Activated CD4-positive, CD25-positive, alpha-beta regulatory T cell treated with anti-CD3 and anti-CD28 coated beads, Interleukin-2, amount 50 U/mL, for 72 hours (primary cell): Measurements from ENCODE around the gene KLHL40.
A peak's percentile ranks its signal among the peaks of the same experiment; 100 is the strongest.

Experiments used
- DNase-seq: peaks from one replicate; pipeline ENCODE4 v3.0.0; 2021

KLHL40 gene

DNA sequence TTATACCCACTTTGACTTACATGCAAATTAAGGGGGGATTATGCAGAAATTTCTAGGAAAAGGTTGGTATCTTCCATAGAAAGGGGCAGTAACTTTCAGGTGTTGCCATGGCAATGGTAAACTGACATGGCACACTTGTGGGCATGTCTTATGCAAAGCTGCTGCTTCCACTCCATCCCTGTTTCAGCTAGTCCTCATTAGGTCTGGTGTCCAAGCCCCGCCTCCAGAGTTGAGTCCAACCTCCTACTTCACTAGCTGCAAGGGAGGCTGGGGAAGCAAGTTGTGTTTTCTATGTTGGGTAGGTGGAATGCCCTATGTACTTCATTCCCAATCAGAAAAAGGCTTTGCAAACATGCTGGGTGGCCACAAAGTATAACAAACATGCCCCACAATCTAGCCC lies 14.7 kb upstream of the KLHL40 start:
- no peak for DNase-seq

DNA sequence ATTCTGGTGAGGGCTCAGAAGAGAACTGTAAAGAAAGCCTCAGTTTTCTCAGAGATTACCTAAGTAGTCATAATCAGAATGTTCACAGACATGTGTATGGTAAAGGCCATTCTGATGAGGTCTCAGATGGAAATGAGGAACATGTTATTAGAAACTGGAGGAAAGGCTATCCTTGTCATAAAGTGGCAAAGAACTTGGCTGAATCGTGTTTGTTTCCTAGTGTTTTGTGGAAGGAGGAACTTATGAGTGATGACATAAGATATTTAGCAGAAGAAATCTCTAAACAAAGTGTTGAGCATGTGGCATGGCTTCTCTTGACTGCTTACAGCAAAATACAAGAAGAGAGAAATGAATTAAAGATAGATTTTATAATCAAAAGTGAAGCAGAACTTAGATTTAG lies 12.8 kb upstream of the KLHL40 start:
- no peak for DNase-seq

DNA sequence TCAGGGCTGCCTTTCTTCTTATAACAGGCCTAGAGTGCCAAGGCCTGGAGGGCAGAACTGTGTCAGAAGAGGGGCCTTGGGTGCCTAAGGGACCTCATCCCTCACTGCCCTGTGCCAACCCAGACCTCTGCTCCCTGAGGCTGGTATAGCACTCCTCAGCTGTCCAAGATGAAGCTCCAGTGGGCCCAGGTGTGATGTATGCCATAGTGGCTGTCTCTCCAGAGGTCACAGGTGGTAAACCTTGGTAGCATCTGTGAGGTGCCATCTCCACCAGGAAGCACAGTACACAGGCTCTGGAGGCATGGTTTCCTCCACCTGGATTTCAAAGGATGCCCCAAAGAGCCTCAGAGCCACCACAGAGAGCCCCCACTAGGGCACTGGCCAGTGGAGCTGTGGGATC lies 12.3 kb upstream of the KLHL40 start:
- DNase-seq: no peak

DNA sequence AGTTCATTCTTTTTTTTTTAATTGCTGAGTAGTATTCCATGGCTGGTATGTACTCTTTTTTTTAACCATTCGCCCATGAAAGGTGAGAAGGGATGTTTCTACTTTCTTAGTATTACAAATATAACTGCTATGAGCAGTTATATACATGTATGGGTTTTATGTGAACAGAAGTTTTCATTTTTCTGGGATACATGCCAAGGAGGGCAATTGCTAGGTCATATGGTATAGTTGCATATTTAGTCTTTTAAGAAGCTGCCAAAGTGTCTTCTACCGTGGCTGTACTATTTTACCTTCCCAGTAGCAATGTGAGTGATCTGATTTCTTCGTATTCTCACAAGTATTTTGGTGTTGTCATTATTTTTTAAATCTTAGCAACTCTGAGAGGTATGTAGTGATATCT lies 11.2 kb upstream of the KLHL40 start:
- DNase-seq: no peak

DNA sequence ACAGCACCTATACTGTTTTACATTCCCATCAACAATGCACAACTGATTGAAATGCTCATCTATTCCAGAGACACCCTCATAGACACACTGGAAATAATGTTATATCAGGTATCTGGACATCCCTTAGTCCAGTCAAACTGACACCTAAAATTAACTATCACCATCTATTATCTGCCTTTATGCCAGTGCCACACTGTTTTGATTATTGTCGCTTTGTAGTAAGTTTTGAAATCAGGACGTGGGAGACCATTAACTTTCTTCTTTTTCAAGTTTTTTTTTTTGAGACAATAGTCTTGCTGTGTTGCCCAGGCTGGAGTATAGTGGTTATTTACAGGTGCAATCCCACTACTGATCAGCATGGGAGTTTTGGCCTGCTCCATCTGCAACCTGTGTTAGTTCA lies 9.4 kb upstream of the KLHL40 start:
- no peak for DNase-seq

DNA sequence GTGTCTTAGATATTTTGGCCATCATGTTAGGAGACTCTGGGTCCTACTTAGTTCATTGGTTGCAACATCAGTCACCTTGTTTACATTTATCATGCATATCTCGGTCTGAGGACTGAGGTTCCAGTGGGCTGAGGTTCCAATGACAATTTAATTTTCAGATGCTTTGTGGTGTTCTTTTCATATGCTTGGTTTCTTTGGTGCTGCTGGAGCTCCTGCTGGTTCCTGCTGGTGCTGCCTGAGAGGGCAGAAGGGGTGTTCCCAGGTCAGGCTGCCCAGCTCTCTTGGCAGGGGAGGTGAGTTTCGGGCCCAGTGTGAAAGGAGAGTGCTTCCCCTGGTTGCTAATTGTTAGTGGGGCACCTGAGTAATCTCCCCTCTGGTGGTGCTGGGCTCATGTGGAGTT lies 6.9 kb upstream of the KLHL40 start:
- no peak for DNase-seq

DNA sequence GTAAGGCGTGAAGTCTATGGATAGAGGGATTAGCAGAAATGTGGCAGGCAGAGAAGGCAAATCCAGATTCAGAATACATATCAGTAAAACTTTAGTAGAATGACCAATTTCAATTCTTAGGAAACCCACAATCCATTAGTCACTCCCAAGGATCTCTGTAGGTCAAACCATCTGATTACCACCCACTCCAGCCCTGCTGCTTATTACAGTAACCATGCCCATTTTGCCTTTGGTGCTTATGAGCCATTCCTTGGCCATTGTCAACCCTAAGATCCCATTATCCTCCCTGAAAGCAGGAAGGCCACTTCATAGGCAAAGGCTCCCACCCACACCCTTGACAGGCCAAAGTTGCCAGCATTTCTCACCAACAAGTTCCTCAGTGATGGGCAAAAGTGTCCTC lies 5.1 kb upstream of the KLHL40 start:
- no peak for DNase-seq

DNA sequence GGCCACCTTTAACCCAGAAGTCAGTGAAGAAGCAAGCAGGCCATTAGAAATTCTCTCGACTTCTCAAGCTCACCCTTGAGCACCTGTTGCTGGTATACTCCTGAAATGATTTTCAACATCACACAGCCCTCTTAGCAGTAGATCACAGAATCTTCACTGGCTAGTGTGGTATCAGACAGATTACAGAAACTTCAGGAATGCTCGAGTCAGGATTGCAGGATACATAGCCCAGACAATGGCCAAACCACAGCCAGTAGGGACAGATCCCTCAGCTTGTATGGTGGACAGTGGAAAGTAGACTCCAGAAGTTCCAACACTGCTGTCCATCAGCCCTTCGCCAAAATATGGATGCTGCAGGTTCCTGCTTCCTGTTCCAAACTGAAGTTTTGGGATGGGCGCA lies 4.5 kb upstream of the KLHL40 start:
- no peak for DNase-seq

DNA sequence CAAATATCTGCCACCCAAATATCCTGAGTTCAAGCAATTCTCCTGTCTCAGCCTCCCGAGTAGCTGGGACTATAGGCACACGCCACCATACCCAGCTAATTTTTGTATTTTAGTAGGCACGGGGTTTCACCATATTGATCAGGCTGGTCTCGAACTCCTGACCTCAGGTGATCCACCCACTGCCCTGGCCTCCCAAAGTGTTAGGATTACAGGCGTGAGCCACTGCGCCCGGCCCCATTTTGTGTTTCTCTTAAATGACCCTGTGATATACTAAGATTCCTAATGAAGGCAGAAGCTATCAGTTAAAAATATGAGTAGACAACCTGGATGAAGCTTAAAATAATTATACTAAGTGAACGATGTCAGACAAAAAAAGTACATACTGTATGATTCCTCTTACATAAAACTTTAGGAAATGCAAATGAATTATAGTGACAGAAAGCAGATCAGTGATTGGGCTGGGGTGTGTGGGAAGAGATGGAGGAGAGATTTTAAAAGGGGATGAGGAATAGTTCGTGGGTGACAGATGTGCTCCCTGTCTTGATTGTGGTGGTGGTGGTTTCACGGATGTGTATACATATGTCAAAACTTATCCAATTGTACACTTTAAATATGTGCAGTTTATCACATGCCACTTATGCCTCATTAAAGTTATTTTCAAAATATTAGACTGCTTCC lies 3.8 kb upstream of the KLHL40 start:
- DNase-seq: no peak

DNA sequence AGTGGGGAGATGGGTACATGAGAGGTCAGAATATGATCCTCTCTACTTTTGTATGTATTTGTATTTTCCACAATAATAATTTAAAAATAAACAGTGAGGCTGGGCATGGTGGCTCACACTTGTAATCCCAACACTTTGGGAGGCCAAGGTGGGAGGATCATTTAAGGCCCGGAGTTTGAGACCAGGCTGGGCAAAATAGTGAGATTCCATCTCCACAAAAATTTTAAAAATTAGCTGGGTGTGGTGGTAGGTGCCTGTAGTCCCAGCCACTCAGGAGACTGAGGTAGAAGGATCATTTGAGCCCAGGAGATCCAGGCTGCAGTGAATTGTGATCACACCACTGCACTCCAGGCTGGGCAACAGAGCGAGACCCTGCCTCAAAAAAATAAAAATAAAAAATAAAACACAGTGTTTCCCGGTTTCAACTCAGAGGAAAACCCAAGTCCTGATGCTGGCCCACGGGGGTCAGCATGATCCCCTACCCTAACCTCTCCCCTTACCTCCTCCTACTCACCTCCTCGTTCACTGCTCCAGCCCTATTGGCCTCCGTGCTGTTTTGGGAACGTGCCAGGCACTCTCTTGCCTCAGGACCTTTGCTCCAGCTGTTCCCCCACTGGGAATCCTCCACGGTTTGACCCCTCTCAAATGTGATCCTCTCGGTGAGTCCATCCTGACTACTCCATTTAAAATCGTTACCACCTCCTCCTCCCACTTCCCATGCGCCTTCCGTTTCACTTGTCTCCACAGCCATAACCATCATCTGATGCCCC lies 2.9 kb upstream of the KLHL40 start:
- DNase-seq: no peak

DNA sequence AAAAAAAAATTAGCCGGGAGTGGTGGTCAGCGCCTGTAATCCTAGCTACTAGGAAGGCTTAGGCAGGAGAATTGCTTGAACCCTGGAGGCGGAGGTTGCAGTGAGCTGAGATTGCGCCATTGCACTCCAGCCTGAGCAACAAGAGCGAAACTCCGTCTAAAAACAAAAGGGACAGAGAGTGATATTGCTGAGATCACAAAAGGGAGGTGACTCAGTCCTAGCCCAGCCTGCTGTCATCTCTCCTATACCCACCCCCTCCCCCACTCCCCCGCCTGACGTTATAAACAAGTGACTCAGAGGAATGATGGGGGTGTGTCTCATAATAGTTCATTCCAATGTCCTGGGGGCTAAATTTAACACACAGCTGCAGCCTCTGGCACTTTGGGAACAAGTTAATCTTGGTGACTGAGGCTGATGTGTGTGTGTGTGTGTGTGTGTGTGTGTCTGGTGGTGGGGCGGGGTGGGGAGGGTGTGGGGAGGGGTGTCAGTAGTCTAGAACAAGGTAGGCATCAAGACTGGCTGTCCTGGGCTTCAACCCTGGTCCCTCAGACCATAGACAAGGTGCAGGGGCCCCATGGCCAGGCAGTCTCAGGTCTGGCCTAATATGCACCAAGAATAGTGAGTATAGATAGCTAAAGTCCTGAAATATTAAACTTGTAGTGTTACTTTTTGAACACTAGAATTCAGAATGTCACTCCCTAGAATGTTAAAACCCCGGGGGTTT lies 1.3 kb upstream of the KLHL40 start:
- DNase-seq: no peak

DNA sequence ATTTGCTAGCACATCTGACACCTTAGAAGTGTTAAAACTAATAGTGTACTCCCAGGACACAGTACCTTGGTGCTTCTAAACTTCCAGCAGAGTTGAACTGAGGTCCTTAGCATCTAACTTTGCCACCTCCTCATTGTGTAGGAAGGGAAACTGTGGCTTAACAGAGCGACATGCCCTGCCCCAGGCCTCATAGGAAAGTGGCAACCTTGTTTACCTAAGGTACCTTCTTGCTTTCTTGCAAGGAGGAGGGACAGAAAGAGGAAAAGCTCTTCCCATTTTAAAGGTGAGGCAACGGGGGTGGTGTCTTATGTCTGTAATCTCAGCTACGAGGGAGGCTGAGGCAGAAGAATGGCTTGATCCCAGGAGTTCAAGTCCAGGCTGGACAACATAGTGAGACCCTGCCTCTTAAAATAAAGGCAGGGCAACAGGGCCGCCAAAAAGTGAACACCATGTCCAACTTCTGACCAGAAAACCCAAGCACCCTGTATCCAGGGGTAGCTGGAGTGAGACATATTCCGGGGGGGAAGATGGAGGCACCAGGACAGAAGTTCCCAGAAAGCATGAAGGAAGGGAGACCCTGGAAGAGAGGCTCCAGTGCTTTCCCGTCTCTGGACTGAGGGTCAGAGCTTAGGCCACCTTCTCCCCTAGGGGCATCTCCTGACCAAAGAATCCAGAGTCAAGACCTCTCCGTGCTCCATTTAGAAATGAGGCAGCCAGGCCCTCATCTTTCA lies 540 bp upstream of the KLHL40 start:
- no peak for DNase-seq

DNA sequence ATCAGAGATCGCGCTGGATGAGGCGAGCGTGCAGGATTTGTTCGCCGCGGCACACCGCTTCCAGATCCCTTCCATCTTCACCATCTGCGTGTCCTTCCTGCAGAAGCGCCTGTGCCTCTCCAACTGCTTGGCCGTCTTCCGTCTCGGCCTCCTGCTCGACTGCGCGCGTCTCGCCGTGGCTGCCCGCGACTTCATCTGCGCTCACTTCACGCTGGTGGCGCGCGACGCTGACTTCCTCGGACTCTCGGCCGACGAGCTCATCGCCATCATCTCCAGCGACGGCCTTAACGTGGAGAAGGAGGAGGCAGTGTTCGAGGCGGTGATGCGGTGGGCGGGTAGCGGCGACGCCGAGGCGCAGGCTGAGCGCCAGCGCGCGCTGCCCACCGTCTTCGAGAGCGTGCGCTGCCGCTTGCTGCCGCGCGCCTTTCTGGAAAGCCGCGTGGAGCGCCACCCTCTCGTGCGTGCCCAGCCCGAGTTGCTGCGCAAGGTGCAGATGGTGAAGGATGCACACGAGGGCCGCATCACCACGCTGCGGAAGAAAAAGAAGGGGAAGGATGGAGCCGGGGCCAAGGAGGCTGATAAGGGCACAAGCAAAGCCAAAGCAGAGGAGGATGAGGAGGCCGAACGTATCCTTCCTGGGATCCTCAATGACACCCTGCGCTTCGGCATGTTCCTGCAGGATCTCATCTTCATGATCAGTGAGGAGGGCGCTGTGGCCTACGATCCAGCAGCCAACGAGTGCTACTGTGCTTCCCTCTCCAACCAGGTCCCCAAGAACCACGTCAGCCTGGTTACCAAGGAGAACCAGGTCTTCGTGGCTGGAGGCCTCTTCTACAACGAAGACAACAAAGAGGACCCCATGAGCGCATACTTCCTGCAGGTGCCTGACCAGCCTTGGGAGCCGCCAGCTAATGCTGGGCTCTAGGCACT lies 819 bp downstream of the KLHL40 start:
- no peak for DNase-seq

DNA sequence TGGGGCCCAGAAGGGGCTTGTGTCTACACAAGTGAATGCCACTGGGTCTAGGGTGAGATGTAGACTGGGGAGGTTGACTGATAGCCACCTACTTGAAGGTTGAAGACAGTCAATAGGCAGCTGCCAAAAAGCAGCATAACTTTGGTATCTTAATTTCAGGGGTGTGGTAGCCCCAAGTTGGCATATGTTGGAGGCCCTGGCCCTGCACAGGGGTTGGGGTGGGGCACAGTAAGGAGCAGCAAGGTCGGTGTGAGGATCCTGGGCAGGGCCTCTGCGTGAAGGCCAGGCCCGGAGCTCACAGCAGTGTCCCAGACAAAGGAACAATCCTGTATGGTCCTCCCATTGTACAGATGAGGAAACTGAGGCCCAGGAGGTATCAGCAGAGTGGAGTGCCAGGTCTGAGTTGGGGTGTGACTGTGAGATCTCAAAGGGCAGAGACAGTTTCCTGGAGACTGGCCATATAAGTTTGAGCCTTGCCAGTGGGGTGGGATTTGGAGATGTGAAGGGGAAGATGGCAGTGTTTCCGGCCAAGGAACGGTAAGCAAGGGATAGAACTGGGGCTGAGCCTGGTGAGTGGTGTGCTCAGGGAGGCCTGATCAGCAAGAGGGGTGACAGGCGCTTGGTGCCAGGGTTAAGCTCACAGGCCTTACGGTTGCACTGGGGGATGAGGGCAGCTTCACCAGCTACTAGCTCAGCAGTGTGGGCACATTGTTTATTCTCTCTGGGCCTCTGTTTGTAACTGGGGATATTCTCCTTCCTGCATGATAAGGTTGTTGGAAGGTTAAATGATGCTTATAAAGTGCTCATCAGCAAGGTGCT lies 1.7 kb downstream of the KLHL40 start:
- no peak for DNase-seq

DNA sequence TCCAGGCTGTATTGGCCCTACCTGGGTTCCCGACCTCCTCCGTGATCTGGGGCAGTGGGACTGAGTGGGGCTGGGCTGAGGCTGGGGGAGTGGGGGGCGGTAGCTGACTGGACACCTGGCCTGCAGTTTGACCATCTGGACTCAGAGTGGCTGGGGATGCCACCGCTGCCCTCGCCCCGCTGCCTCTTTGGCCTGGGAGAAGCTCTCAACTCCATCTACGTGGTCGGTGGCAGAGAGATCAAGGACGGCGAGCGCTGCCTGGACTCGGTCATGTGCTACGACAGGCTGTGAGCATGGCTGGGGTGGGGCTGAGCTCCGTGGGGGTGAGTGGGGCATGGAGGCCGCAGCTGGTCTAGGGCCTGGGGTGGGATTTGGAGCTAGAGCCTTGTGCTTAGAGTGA lies 2.7 kb downstream of the KLHL40 start:
- no peak for DNase-seq

DNA sequence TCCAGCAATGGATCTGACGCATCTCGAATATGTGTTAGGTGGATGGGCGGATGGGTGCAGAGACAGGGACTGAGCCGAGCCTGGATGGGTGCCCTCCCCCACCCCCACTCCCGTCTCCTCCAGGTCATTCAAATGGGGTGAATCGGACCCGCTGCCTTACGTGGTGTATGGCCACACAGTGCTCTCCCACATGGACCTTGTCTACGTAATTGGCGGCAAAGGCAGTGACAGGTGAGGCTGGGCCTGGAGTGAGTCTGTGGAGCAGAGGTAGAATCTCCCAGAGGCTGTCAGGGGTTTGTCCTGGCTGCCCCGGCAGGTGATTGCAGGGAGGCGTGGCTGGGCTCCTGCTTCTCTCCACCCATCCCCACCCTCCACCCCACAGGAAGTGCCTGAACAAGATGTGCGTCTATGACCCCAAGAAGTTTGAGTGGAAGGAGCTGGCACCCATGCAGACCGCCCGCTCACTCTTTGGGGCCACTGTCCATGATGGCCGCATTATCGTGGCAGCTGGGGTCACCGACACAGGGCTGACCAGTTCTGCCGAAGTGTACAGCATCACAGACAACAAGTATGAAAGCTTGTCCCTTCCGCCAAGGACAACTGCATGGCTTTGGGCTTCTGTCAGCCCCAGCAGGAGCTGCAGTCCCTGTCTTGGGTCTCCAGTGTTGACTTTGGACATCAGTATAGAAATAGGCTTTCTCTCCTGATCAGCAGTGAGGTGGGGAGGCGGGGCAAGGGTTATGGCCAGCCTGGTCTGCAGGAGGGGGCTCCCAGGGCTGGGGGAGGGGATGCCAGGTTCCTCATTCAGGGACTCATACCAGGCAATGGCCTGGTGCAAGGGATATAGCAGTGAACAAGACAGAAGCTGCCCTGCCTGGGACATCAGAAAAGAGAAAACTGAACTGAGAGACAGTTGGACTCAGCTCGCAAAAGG lies 3.4 kb downstream of the KLHL40 start:
- DNase-seq: no peak

DNA sequence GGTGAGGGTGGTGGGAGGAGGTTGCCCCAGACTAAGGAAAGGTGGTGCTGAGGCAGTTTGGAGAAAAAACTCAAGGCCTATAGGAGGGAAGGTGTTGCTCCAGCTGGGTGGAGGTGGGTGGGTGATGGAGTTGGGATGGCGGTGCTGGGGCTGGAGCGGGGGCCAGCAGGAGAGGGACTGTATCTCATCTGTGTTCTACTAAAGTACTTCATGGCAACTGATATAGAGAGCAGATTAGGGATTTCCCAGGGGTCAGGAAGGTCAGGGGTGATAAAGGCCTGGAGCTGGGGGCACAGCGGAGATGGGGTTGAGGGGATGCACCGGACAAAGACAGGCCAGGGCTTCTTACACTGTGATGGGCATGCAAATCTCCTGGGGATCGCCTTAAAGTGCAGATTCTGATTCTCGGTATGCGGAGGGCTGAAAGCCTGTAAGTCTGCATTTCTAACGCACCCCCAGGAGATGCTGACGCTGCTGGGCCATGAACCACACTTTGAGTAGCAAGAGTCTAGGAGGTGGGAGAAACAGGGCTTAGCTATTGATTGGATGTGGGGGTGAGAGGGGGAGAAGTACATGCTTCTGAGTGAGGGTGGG lies 4.2 kb downstream of the KLHL40 start:
- DNase-seq: no peak

DNA sequence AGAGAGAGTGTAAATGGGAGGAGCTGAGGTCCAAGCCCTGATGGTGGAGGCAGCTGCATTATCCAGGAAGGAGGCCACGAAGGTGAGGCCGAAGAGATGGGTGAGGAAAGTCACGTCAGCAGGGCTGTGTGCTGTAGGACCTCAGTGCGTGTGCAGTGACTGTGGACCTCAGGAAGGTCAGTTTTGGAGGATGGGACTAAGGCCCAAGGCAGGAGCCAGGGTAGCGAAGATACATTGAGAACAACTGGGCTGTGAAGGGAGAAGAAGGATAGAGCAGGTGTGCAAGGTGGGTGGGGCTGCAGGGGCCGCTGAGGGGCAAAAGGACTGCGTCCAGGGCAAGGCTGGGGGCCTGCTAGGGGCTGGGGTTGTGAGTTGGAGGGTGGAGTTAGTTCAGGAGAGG lies 4.9 kb downstream of the KLHL40 start:
- no peak for DNase-seq

DNA sequence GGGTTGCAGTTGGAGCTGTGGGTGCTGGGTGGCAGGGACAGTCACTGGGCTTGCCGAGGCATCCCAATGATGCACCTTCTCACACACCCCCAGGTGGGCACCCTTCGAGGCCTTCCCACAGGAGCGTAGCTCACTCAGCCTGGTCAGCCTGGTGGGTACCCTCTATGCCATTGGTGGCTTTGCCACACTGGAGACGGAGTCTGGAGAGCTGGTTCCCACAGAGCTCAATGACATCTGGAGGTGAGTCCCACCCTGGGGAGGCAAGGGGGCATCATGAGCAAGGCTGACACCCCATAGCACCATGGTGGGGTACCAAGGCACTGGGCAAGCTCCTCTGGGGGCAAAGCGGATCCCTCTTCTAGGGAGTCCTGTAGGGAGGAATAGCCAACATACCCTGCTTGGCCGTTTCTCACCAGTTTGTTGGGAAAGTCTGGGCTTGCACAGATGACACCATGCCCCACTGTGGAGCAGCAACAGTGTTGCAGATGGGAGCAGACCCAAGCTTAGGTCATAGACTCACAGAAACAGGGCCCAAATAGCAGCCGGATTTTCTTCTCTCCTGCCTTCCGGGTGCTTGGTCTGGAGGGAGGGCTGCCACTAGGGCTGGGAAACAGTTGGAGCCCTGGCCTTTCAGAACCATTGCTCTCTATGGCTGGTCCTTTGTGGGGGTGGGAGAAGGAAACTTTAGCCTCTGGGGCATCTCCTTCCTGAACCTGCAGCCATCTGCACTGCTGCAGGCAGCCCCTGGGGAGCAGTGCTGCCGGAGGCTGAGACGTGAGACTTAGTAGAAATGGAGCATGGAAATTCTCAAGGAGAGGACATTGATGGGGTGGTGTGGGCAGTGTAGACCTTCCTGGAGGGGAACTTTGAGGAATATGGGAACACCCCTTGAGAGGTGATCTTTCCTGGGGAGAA lies 5.7 kb downstream of the KLHL40 start:
- peak; percentile 17 for DNase-seq
